ENCODE measurements around the gene GOLGA8N.

GOLGA8N gene

GRCh38 chr15:32656091-32656490, 62.8 kb downstream of the GOLGA8N start:
- DNase-seq, result no peak
- TF ChIP-seq CTCF (IDR thresholded peaks at IDR 0.05), result no peak
- no peaks in the 10 kb centered on the region for H3K27me3 ChIP-seq
- no peak overlapping the region for H3K4me3 ChIP-seq
- H3K36me3 ChIP-seq, result no peaks in the 10 kb centered on the region
- H3K9me3 ChIP-seq, result no peaks in the 10 kb centered on the region
- peaks cover 0 to 30% (median 9%) of the 10 kb centered on the region in 4 donors for H3K4me1 ChIP-seq
- intact Hi-C loops (cut with DNase I; ENCODE audit: low total_unique reads), result no loop called here
- no peak overlapping the region for H3K27ac ChIP-seq

- Histone ChIP-seq H3K9me3 (no peaks in the 10 kb centered on the region), H3K27ac (no peak overlapping the region), H3K4me3 (no peak overlapping the region), H3K27me3 (no peaks in the 10 kb centered on the region), H3K36me3 (no peaks in the 10 kb centered on the region), H3K4me1 (peaks cover 0 to 30% (median 9%) of the 10 kb centered on the region in 4 donors)
- no peak for TF ChIP-seq CTCF (IDR thresholded peaks at IDR 0.05)
- DNase-seq, result no peak
- intact Hi-C loops (cut with DNase I; ENCODE audit: low total_unique reads), result no loop called here
These were observed 63.2 kb downstream of the GOLGA8N start for GRCh38 chr15:32656496-32656895.

All from tibial artery (tissue), 4 donors.